OCI-LY3 (cell line): ENCODE measurements around the gene HPD.

Experiments used
- CTCF ChIP-seq: fragments of 200-600, 300-600 bp; sonication (generic); IDR thresholded peaks from 2 replicates; pipeline ENCODE4 v1.5.1; 2014; ENCODE audit warnings: antibody characterized with exemption, low read length, low read depth
- EZH2phosphoT487 ChIP-seq: fragments of 200-600 bp; shearing (Covaris generic); IDR thresholded peaks from 2 replicates; pipeline ENCODE4 v1.6.1; 2018; ENCODE audit warnings: antibody characterized with exemption, mixed run types, low read depth

- TF ChIP-seq CTCF: no peak
- no peak for TF ChIP-seq EZH2phosphoT487
These were observed 64.1 kb downstream of the HPD start for GRCh38 chr12:121794534-121795033.
